Pancreas (tissue), 10 donors: ENCODE data around the gene MAP2K5. TPM values are rescaled to one million over a fixed set of nuclear protein-coding genes. Genes with fewer than 3 reads are reported as not detected.

Source experiments
- ATAC-seq, 4 donors: fragments of 200-7000 bp; cut with Tn5 transposase; one replicate each; pipeline versions ENCODE4 v1.8.0 to v1.9.1; 2020; ENCODE audit warnings: mild to moderate bottlenecking in 4 of 4, moderate library complexity in 4 of 4
- DNase-seq, 6 donors: peaks; one replicate each; pipeline ENCODE4 v3.0.0-alpha.2; 2020
- FAIRE-seq: peaks from 2 replicates; lab custom pipeline; 2012; peaks lifted over from hg19 to GRCh38; lab: Jason Lieb, UNC
- H3K27ac ChIP-seq, 4 donors: fragments of 200-600 bp; sonication (generic); 1 replicate in 3 of 4; 2 replicates in 1 of 4; pipeline versions ENCODE4 v1.5.0 to v1.8.0; 2020
- H3K27me3 ChIP-seq, 4 donors: fragments of 200-600 bp; one replicate each; pipeline ENCODE4 v1.8.0; 2021
- H3K36me3 ChIP-seq, 3 donors: fragments of 200-600 bp; sonication (generic) in 1 of 3; one replicate each; pipeline versions ENCODE4 v1.5.0 to v1.8.0; 2020 to 2021
- H3K4me1 ChIP-seq, 3 donors: fragments of 200-600 bp; one replicate each; pipeline ENCODE4 v1.8.0; 2021
- H3K4me3 ChIP-seq, 4 donors: fragments of 200-600 bp; sonication (generic) in 2 of 4; one replicate each; pipeline versions ENCODE4 v1.5.0 to v1.8.0; 2020 to 2021
- H3K9me3 ChIP-seq, 4 donors: fragments of 200-600 bp; one replicate each; pipeline ENCODE4 v1.8.0; 2021
- WGBS, 2 donors: extraction: QIAGEN DNeasy Blood & Tissue Kit; methylation state at CpG; one replicate each; pipeline ENCODE4 v1.1.7; 2013; 5-methylcytosine and 5-hydroxymethylcytosine counted together
- intact Hi-C, 3 donors: fragments of 100-400 bp; cut with DNase I; formaldehyde crosslinking; loops; one replicate each; pipeline versions ENCODE4 v1.11.1 to v1.14.2; 2022
- polyA plus RNA-seq, 2 donors: library from polyadenylated mRNA; stranded (reverse); fragments of 200-250 nt; gene quantifications; one replicate each; pipeline ENCODE4 v1.2.3, GENCODE V29; 2013
- total RNA-seq, 6 donors: library from RNA; stranded (reverse); fragmentation: NEBNext Ultra II Directional in 4 of 6; extraction: Animal tissue kit (Norgen Biotek cat#: 25700) in 4 of 6; gene quantifications; one replicate each; pipeline versions ENCODE4 v1.2.1 to v1.2.4, GENCODE V29; 2021 to 2023
- TF ChIP-seq, protein P1 (sequence below), 4 donors: fragments of 200-600 bp; sonication (generic) in 3 of 4; IDR thresholded peaks; one replicate each; pipeline versions ENCODE4 v1.5.0 to v1.8.0; 2021; ENCODE audit warnings: antibody characterized with exemption in 4 of 4
- donor health status: healthy with polysubstance abuse.
- donor health status: DM: no; HTN: no; CAD: no; lungs with moderate emphysema.
- donor health status: DM: no; HTN: no; CAD: no.
- donor health status: control.
- donor health status: control.
- donor health status: Bipolar disorder and iron deficiency.
- donor health status: DM: yes; HTN: yes; CAD: no.
- donor health status: DM: no; HTN: no; CAD: no.
- donor health status: DM: no; HTN: no; CAD: no.
- donor health status: DM: yes; HTN: yes; CAD: no.

Gene MAP2K5
- total and polyA plus RNA-seq, 8 donors = 5.5 to 14.8 (median 10.0) TPM

DNA sequence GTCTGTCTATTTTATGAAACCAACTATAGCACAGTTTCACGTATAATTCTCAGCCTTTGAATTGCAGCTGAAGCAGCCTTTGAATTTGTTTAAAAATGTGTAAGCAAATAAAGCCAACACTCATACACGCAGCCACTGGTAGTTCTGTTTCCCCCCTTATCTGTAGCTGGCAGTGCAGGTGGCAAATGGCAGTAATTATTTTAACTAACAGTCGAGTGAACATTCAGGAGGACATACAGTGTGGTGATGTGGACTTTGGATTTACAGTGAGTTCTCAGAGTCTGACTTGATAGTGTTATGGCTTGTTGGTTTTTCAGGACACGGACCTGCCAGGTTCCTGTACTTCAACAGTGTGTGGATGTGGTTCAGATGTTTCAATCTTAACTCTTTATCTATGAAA, 218.8 kb downstream of the MAP2K5 start:
- no peak overlapping the region for H3K27ac ChIP-seq
- intact Hi-C loops = no loop called here
- no peak for DNase-seq
- peaks cover 0 to 8% (median 4%) of the 10 kb centered on the region in 3 donors for H3K4me1 ChIP-seq
- ATAC-seq = peak; percentile 50 to 81 (median 74)
- no peak overlapping the region for H3K4me3 ChIP-seq
- no peaks in the 10 kb centered on the region for H3K27me3 ChIP-seq
- no peaks in the 10 kb centered on the region for H3K36me3 ChIP-seq
- no peaks in the 10 kb centered on the region for H3K9me3 ChIP-seq
- 12 to 14% methylated on average over 4 of the region's 4 CpGs for WGBS, 2 donors
- no peak for FAIRE-seq
- TF ChIP-seq, protein P1, sequence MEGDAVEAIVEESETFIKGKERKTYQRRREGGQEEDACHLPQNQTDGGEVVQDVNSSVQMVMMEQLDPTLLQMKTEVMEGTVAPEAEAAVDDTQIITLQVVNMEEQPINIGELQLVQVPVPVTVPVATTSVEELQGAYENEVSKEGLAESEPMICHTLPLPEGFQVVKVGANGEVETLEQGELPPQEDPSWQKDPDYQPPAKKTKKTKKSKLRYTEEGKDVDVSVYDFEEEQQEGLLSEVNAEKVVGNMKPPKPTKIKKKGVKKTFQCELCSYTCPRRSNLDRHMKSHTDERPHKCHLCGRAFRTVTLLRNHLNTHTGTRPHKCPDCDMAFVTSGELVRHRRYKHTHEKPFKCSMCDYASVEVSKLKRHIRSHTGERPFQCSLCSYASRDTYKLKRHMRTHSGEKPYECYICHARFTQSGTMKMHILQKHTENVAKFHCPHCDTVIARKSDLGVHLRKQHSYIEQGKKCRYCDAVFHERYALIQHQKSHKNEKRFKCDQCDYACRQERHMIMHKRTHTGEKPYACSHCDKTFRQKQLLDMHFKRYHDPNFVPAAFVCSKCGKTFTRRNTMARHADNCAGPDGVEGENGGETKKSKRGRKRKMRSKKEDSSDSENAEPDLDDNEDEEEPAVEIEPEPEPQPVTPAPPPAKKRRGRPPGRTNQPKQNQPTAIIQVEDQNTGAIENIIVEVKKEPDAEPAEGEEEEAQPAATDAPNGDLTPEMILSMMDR (IDR thresholded peaks at IDR 0.05) = no peak

GRCh38 chr15:67762610-67763368, 220.3 kb downstream of the MAP2K5 start:
- intact Hi-C loops = no loop called here
- H3K27ac ChIP-seq = no peak overlapping the region

DNA sequence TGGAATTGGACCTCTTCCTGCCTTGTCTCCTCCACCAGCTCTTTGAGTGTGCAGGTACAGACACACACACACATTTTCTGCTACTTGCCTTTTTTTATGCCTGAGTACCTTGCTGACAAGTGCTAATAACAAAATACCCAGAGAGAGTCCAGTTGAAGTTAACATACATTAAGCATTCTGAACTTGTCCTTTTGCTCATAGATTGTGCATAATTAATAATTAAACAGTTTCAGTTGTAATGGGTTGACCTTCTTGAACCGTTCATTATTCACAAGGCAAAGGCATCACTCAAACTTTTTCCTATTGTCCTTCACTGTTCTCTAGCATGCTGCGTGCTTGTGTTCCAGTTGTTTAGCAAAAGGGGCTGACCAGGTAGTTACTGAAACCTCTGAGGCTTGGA, 223.2 kb downstream of the MAP2K5 start:
- no peak for FAIRE-seq

More at GRCh38 chr15:67762610-67763368, 220.3 kb downstream of the MAP2K5 start:
- no peak for FAIRE-seq
- no peak overlapping the region for H3K4me3 ChIP-seq
- no peaks in the 10 kb centered on the region for H3K27me3 ChIP-seq
- no peak for ATAC-seq
- peaks cover 0 to 8% (median 4%) of the 10 kb centered on the region in 3 donors for H3K4me1 ChIP-seq
- TF ChIP-seq, protein P1 (IDR thresholded peaks at IDR 0.05) = no peak
- H3K9me3 ChIP-seq = no peaks in the 10 kb centered on the region
- 91 to 95% methylated on average over 7 of the region's 7 CpGs for WGBS, 2 donors
- no peak for DNase-seq
- no peaks in the 10 kb centered on the region for H3K36me3 ChIP-seq

DNA sequence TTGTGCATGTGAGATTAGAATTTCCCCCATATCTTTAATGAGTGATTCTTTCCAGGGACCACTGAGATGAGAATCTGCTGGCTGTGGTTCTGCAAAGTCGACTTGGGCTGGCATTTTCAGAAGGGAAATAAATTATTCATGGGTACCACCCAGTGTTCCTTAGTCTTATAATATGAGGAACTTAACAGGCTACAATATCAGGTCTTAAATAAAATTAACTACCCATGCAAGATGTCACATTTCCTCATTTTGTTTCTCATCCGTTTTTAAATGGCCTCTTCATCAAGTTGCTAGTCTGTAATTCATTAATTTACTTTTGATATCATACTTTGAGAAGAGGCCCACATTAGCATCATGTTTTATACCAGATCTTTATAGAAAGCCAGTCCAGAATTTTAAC, 224.5 kb downstream of the MAP2K5 start:
- Histone ChIP-seq H3K4me1 (peaks cover 4 to 9% (median 9%) of the 10 kb centered on the region in 3 donors), H3K36me3 (no peaks in the 10 kb centered on the region), H3K9me3 (no peaks in the 10 kb centered on the region), H3K4me3 (no peak overlapping the region), H3K27ac (no peak overlapping the region), H3K27me3 (no peaks in the 10 kb centered on the region)
- 66 to 71% methylated on average over 2 of the region's 2 CpGs for WGBS, 2 donors
- DNase-seq (no peak), FAIRE-seq (no peak), ATAC-seq (no peak)
- intact Hi-C loops = no loop called here
- TF ChIP-seq, protein P1 (IDR thresholded peaks at IDR 0.05) = no peak

More for the DNA sequence above, 223.2 kb downstream of the MAP2K5 start:
- Histone ChIP-seq H3K4me1 (peaks cover 0 to 8% (median 4%) of the 10 kb centered on the region in 3 donors), H3K27me3 (no peaks in the 10 kb centered on the region), H3K9me3 (no peaks in the 10 kb centered on the region), H3K36me3 (no peaks in the 10 kb centered on the region), H3K4me3 (no peak overlapping the region), H3K27ac (no peak overlapping the region)
- 42 to 70% methylated on average over 2 of the region's 2 CpGs for WGBS, 2 donors
- DNase-seq (no peak), ATAC-seq (no peak)
- TF ChIP-seq, protein P1 (IDR thresholded peaks at IDR 0.05) = no peak
- intact Hi-C loops = no loop called here
